NCI-H345 treated with DMSO at 0.1 percent for 48 hours (cell line): ENCODE data around the gene SETBP1.

Experiments
- DNase-seq: peaks from one replicate; lab custom pipeline; 2025; ENCODE audit not compliant: unreplicated experiment; lab: John Stamatoyannopoulos, UW

Gene SETBP1

DNA sequence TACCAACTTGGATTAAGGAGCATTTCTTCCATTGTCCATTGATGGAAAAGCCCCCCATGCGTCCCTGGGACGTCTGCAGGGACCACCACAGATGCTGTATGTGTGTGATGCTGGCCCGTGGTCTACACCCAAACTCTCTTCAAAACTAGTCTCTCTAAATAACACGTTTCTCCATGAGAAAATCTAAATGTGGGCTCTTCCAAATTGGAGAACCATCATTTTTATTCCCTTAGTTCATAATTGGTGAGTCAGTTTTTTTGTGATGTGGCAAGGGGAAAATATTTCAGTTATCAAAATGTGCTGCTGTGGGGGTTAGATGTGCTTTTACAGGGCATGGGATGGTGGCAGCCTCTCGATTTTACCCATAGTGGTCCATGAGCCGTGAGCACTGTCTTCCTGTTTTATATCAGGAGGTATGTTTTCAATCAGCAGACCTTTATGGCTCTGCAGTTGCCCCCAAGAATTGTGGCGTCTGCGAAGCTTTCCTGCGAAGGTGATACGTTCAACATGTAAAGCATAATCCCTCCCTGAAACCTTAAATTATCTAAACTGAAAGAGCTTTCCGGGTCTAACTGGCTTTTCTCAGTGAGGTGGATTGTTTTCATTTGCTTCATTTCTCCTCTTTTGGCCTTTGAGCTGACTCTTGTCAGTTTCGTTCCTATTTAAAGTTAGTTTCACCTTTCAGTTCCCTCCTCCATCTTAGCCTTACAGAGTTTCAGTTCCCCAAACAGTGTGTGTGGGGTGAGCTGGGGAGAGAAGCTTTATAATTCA lies 78.4 kb downstream of the SETBP1 start:
- no peak for DNase-seq

DNA sequence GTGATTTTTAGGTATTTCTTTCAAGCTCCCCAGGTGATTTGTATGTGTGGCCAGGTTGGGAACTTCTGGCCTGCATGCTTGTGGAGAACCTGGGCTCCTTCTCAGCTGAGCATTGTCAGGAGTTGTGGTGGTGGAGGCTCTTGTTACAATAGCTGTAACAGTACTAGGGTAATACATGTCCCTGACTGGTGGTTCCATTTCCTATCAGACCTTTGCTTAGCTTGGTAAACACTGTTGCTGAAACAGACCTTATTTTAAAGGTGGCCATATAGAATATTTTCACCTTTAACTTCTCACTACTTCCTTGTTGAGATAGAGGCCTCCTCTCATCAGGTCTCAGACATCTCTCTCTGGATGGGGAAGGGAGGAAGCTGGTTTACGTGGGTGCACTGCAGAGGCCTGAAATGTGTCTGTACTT lies 79.2 kb downstream of the SETBP1 start:
- DNase-seq: no peak

DNA sequence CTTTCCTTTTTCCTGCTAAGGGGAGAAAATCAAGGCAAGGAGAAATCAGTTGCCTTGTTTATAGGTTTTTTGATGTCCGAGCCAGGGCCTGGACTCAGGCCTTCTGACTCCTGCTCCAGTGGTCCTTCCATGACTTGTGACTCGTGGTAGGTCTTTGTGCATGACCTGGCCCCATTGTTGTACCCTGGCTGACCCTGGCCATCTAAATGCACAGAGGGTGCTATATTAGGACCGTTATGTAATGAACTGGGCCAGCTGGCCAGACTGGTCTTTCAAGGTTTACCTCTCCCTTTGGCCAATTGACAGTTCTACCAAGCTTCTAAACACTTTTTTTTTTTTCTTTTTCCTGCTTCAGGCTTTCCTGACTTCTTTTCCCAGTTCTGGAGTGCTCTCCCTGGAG lies 81.1 kb downstream of the SETBP1 start:
- no peak for DNase-seq

DNA sequence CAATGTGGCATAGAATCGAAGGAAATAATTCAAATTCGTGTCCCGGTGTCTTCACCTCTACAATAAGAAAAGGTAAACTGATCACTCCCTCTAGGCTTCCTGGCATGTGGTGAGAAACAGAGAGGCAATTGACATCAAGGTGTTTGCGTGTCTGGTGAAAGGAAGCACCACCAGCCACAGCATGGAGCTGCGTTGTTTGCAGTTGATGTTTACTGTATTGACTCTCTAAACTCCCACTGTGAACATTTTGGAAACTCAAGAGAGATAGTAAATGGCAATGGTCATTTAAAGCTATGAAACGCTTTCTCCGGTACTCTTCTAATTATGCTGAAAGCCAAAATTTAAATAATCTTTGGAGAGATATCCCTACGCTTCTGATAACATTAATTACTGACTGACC lies 82.6 kb downstream of the SETBP1 start:
- DNase-seq: no peak

DNA sequence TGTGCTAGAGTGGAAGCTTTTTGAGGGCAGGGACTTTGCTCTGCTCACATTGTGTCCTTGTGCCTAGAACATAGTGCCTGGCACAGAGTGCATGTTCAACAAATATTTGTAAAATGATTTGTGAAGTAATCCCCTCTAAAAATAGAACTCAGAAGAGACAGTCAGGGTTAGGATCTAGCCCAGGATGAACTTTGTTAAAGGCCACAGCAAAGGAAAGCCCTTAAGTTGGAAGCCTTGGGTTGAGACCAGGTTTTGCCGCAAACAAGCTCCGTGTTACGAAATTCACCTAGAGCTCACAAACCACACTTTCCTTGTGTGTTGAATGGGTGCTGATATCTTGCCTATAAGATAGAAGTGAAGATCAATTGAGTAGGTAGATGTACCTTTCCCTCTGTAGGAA lies 84.2 kb downstream of the SETBP1 start:
- DNase-seq: no peak

DNA sequence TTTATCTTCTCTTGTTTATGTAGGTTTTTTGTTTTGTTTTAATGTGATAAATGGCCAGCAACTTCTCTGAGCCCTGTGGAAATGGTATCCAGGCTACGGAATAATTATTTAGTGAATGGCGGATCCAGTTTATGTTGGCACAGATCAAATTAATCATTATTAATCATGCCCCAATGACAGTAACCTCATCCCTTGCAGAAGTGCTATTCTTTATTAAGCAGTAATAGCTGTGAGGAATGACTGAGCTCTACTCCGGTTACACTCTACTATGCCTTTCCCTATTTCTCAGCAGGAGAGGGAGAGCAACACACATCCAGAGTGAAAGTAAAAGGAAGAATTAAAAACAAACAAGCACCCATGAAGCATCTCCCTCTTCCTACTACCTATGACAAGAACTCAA lies 84.8 kb downstream of the SETBP1 start:
- no peak for DNase-seq

DNA sequence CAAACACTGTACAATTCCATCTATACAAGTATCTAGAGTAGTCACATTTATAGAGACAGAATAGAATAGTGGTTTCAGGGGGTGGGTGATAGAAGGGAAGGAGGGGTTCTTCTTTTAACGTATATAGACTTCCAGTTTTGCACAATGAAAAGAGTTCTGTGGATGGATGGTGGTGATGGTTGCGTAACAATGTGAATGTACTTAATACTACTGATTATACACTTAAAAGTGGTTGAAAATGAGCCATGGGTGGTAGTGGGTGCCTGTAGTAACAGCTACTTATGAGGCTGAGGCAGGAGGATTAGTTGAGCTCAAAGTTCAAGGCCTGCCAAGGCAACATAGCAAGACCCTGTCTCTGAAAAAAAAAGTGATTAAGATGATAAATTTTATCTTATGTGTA lies 85.8 kb downstream of the SETBP1 start:
- no peak for DNase-seq

DNA sequence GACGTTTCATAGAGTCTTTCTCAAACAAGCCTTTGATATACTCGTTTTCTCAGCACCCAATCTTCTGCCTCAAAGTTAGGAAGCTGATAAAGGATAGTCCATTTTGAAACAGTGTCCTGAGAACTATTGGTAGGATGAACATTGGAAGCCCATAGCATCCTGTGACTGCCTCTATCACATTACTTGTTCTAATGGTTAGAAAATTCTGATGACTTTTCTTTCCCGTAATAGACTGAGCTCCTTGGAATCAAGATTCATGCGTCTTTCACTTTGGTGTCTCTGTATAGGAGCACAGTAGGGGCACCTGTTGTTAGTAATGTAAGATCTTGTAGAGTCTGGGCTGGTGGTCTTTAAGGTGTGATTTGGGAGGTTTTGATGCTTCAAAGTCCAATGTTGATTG lies 87.1 kb downstream of the SETBP1 start:
- DNase-seq: no peak

DNA sequence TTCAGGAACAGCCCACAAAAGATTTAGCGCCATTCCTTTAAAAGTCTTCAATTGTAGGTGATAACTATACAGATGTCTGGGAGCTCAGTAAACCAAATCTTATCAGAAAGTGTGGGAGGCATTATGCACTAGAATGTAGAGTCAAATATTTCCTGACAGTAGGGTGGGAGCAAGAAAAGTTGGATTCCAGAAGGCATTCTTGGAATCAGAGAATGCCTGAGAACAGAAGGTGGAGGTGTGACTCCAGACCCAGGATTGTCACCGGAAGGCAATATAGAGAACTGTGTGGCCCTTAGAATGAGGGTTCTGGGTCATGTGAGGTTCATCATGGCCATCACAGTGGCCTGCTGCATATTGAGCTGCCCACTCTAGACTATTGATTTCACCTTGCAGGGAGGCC lies 90.0 kb downstream of the SETBP1 start:
- no peak for DNase-seq

DNA sequence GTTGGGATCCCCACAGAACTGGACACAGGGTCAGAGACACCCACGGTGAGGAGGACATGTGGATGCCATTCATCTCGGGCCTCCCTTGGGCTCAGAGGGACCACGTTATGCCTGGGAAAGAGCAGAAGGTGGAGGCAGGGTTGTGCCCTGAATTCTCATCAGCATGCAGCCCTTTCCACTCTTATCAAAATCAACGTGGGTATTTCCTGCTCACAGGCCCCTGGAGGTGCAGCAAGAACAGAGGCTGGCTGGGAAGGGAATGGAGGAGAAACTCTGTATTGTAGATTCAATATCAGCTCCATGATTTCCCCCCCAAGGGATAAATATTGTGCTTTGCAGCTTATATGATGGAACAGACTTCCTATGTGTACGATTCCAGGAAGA lies 90.9 kb downstream of the SETBP1 start:
- no peak for DNase-seq

DNA sequence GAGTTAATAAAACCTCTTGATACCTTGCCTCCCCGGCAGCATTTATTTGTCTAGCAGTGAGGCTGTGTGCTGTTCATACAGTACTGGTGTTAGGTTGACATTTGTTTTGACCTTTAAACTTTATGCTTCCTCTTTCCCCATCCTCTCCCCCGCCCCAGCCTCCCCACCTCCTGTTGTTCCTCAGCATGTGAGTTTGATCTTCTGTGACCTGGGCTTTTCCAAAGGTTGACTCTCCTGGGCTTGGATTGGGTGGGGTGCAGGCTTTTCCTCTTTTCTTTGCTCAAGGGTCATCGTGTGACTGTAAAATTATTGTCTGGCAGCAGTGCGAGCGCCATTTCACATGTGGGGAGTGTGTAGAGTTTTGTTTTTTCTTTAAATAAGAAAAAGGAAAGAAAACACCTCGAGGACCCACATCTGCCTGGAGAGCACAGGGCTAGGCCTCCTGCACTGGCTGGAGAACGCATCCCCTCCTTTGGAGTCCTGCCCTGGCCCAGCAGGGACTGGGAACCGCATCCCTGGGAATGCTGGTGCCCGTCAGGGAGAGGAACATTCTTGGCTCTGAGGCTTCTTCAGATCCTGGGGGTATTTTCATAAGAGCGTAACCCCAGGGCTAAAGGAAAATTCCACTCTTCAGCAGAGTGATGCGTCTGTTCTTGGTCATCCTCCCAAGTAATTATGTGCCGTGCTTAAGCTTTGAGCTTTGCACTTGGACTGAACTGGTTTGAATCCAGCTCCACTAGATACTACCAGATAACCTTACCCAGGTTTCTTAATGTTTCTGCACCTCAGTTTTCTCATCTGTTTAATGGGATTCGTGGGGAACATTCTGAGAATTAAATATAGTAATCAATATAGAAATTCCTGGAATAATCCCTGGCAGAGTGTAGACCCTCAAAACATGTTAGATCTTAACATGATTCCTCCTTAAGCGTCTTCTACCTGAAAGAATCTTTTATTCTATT lies 91.5 kb downstream of the SETBP1 start:
- no peak for DNase-seq

DNA sequence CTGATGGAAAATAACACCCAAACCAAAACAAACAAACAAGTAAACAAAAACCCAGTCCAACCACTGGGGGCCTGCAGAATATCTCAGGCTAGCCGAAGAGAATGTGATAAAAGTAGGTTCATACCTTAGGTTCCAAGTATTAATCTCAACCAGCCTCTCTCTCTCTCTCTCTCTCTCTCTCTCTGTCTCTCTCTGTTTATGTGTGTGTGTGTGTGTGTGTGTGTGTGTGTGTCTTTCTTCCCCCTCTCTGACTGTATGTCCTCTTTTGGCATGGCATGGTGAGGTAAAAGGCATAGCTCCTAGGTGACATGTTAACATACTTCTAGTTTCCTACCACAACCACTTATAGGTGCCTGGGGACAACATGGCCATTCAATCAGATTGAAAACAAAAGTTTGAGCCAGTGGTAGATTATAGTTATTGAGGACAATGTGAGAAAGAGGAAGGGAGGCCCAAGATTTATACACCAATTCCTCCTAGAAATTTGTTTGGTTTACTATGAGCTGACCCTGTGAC lies 93.0 kb downstream of the SETBP1 start:
- no peak for DNase-seq

DNA sequence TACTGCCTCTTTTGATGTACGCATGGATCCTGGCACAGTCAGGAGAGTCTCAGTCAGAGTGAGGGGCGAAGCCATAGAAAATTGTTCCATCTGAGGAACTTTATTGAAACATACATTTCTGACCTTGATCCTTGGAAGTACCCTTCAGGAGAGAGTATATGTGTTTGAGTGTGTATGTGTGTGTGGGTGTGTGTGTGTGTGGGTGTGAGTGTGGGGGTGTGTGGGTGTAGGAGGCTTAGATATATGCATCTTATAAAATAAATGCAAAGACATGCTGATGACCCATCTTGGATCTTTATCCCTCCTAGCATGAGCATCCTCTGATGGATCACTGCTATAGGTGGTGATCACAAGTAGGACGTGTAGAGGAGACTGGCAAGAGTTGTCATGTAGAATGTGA lies 93.5 kb downstream of the SETBP1 start:
- no peak for DNase-seq

DNA sequence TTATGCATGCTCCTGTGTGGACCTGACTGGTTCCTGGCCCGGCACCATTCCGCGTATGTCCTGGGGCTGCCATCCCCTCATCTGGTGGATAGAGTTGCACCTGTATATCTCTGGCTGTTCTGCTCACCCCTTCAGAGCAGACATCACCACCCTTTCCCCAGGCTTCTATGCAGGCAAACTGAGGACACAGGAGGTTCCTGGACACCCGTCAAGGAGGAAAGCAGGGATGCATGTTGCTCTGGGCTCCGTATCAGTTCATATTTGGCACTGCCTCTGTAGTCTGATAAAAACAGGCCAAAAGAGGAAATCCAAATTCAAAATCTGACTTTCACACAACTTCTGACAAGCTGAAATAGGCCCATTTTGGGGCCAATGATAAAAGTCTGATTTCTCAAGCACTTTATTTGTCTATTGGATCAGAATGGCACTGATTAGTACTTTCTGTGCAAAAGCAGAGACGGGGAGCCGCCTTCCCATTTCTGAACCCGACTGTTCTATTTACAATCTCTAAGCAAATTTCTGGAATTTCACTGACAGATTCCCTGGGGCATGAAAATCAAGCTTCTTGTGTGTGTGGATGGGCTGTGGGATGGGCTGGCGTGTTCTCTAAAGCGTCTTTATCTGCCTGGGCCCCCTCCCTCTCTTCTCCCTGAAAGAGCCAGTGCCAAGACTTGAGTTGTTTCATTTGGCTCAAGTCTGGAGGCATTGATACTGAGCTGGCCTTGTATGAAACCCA lies 96.9 kb downstream of the SETBP1 start:
- DNase-seq: no peak

DNA sequence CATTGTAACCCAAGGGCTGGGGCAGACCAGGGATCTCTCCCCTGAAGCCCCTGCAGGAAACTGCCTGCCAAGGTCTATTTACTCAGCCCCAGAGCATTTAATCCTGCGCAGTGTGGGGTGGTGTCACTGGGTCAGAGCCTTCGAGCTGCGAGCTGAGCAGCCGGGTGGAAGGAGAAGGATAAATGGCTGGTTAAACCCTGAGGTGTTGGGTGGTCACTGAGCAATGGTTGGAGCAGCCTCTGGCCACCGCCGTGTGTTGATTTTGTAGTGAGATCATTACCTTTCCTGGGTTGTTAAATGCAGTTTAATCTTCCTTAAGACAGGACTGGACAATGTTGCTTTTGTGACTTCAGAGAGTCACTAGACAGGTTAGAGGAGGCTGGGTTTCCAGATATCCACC lies 98.1 kb downstream of the SETBP1 start:
- DNase-seq: no peak

DNA sequence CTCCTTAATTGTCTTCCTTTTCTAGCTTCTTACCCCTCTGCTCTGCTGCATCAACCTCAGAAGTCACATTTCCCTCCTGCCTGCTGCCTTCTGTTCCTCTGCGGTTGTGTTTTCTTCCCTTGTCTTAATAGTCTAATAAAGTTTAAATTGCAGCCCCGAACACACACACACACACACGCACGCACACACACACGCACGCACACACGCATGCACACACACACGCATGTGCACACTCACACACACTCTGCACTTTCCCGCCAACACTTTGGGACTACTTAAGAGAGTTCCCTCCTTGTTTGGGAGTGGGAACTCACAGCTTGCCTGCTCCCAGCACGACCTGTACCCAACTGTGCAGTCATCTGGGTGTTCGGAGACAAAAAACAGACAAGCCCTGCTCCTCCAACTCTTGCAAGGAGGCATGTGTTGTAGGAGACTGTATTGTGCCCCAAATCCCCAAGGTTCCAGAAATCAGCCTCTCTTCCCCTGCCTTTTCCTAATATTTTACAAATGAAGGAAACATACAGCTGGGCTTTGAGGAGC lies 99.1 kb downstream of the SETBP1 start:
- no peak for DNase-seq

DNA sequence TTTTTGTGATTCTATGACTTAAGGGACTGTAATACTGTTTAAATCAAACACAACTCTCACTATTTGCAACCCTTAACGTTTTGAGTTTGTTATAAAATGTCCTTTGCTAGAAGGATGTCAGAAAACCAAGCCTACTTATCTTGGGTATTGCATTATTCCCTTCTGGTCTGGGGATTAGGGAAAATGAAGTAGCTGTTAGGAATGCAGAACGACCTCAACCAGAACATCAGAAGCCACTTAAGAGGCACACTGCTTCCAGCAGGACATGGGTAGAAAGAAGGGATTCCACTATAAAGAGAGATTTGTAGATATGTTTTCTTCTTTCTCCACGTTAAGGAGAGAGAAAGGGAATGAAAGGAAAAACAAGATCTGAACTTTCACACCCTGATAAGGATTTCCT lies 101.2 kb downstream of the SETBP1 start:
- DNase-seq: no peak

DNA sequence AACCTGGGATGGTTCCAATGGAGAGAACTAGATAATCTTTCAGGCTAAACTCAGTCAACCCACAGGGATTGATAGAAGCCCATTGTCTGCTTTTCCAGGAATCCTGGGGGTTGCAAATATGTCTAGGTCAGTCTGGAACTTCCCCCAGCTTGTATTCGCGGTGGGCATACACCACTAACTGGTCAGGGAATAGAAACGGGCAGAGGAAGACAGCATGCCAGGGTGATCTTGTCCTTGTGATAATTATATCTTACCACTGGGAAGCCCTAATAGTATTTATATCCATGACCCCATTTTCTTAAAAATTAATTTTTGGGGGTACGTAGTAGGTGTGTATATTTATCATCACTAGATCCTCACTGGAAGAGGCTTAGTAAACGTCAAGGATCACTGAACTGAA lies 101.9 kb downstream of the SETBP1 start:
- no peak for DNase-seq

DNA sequence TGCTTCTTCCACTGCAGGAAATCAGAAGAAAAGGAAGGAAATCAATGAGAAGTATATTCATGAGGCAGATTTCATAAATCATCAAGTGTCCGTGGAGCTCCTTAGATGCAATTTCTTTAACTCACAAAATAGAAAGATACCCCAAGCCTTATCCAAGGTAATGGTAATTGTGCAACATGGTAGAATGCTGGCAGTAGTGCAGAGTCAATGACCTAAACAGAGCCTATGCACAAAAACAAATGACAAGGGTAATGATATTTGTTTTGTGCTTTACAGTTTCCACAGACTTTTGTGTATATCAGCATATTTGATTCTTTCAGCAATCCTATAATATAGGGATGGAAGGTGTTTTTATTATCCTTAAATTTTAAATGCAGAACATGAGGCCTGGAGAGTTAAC lies 102.7 kb downstream of the SETBP1 start:
- no peak for DNase-seq

DNA sequence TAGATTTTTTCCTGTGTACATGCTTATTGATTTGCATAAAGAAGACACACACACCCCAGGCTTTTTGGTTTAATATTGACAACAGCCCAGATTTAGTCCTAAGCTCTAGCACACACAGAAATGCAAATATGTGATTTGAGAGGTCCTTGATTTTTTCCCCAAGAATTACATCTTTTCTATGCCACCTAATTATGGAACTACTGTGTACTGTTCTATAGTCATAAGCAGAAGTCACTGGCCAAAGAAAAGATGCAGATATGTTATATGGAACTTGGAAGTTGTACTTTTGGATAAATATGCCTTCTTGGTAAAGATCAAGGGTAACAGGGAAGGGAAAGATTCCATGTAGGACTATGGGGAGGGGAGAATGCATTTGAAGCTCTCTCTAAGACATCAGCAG lies 105.6 kb downstream of the SETBP1 start:
- no peak for DNase-seq

DNA sequence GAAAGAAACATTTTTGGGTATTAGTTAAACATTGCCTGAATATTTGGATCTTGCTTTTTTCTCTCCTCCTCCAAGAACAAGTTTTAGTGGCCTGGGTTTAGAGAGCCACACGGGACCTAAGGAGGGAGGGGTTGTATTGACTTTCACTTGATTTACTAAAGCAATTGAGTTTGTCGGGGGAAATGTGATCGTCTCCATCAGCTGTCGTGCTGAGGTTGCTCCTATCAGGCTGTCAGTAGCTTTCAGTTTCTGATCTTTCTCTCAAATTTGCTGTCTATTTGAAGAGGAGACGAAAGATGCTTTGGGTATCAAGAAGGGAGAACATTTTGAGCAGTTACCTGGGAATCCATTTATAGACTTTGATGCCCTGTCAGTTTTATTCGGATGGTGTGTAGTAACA lies 106.0 kb downstream of the SETBP1 start:
- no peak for DNase-seq
